Nephron progenitor cell (in vitro differentiated cells): ENCODE measurements around the gene GSDMA.
A peak's percentile ranks its signal among the peaks of the same experiment; 100 is the strongest.

Source experiments
- DNase-seq: peaks from one replicate; pipeline ENCODE4 v3.0.0; 2021
- H3K27ac Mint-ChIP-seq: 2 replicates; pipeline ENCODE4 v1.8.0; 2021; ENCODE audit warnings: mild to moderate bottlenecking, moderate library complexity, mixed read lengths
- H3K27me3 Mint-ChIP-seq: 2 replicates; pipeline ENCODE4 v1.8.0; 2021; ENCODE audit warnings: mild to moderate bottlenecking, low read depth, mixed read lengths; ENCODE audit not compliant: poor library complexity
- H3K36me3 Mint-ChIP-seq: 2 replicates; pipeline ENCODE4 v1.8.0; 2021; ENCODE audit warnings: low read depth, mixed read lengths
- H3K4me1 Mint-ChIP-seq: 2 replicates; pipeline ENCODE4 v1.8.0; 2021; ENCODE audit warnings: mixed read lengths
- H3K4me3 Mint-ChIP-seq: 2 replicates; pipeline ENCODE4 v1.8.0; 2021; ENCODE audit warnings: mild to moderate bottlenecking, moderate library complexity, mixed read lengths
- H3K9me3 Mint-ChIP-seq: 2 replicates; pipeline ENCODE4 v1.8.0; 2021; ENCODE audit warnings: mild to moderate bottlenecking, moderate library complexity, mixed read lengths
- CTCF ChIP-seq: fragments of 200-600 bp; sonication (generic); IDR thresholded peaks from 2 replicates; pipeline ENCODE4 v1.5.0; 2021; ENCODE audit warnings: antibody characterized with exemption

The GSDMA gene

DNA sequence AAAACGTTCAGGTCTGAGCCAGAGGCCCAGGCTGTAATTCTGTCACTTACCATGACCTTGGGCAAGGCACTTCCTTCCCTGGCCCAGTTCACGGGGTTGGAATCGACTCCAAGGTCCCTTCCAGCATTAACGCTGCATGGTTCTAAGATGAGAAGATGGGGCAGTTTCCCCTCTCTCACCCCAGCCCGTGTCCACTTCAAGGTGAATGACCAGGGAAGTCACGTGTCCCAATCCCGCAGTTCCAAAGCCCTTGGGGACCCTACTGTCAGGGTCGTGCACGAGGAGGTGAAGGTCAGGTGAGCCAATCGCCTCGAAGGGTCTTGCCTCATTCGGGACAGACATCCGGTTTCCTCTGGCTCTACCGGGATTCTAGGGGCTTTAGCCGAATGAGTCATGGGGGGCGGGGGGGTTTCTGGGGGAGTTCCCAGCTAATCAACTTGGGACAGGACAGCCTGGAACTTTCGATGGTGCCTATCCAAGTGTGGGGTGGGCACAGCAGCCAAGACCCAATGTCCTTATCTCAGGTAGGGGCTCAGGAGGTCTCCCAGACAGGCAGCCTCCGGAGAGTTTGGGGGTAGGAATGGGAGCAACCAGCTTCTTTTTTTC, 51.7 kb downstream of the GSDMA start:
- TF ChIP-seq CTCF: no peak
- no peak overlapping the region for H3K27ac Mint-ChIP-seq
- H3K27me3 Mint-ChIP-seq: peaks cover 6% of the 10 kb centered on the region
- H3K4me1 Mint-ChIP-seq: peaks cover 62% of the 10 kb centered on the region
- H3K9me3 Mint-ChIP-seq: no peaks in the 10 kb centered on the region
- DNase-seq: no peak
- H3K36me3 Mint-ChIP-seq: peaks cover 5% of the 10 kb centered on the region
- no peak overlapping the region for H3K4me3 Mint-ChIP-seq

GRCh38 chr17:40015005-40015997, 52.5 kb downstream of the GSDMA start, which contains the start of gene CSF3:
Gene CSF3, plus strand, starts transcription at chr17:40015440. Its CDS starts 35 bp downstream, at chr17:40015475.
- Mint-ChIP-seq H3K4me3 (no peak within 1 kb of the TSS), H3K27ac (no peak within 1 kb of the TSS), H3K36me3 (peaks cover 13% of the 10 kb centered on the region), H3K27me3 (peaks cover 6% of the 10 kb centered on the region), H3K4me1 (peaks cover 65% of the 10 kb centered on the region), H3K9me3 (no peaks in the 10 kb centered on the region)
- TF ChIP-seq CTCF: no peak
- DNase-seq: no peak

DNA sequence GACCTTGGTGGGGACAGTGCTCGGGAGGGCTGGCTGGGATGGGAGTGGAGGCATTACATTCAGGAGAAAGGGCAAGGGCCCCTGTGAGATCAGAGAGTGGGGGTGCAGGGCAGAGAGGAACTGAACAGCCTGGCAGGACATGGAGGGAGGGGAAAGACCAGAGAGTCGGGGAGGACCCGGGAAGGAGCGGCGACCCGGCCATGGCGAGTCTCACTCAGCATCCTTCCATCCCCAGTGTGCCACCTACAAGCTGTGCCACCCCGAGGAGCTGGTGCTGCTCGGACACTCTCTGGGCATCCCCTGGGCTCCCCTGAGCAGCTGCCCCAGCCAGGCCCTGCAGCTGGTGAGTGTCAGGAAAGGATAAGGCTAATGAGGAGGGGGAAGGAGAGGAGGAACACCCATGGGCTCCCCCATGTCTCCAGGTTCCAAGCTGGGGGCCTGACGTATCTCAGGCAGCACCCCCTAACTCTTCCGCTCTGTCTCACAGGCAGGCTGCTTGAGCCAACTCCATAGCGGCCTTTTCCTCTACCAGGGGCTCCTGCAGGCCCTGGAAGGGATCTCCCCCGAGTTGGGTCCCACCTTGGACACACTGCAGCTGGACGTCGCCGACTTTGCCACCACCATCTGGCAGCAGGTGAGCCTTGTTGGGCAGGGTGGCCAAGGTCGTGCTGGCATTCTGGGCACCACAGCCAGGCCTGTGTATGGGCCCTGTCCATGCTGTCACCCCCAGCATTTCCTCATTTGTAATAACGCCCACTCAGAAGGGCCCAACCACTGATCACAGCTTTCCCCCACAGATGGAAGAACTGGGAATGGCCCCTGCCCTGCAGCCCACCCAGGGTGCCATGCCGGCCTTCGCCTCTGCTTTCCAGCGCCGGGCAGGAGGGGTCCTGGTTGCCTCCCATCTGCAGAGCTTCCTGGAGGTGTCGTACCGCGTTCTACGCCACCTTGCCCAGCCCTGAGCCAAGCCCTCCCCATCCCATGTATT, 53.5 kb downstream of the GSDMA start:
- no peaks in the 10 kb centered on the region for H3K9me3 Mint-ChIP-seq
- no peak for DNase-seq
- peaks cover 6% of the 10 kb centered on the region for H3K27me3 Mint-ChIP-seq
- H3K4me1 Mint-ChIP-seq: peaks cover 63% of the 10 kb centered on the region
- TF ChIP-seq CTCF: no peak
- H3K36me3 Mint-ChIP-seq: peaks cover 19% of the 10 kb centered on the region
- no peak overlapping the region for H3K4me3 Mint-ChIP-seq
- no peak overlapping the region for H3K27ac Mint-ChIP-seq

DNA sequence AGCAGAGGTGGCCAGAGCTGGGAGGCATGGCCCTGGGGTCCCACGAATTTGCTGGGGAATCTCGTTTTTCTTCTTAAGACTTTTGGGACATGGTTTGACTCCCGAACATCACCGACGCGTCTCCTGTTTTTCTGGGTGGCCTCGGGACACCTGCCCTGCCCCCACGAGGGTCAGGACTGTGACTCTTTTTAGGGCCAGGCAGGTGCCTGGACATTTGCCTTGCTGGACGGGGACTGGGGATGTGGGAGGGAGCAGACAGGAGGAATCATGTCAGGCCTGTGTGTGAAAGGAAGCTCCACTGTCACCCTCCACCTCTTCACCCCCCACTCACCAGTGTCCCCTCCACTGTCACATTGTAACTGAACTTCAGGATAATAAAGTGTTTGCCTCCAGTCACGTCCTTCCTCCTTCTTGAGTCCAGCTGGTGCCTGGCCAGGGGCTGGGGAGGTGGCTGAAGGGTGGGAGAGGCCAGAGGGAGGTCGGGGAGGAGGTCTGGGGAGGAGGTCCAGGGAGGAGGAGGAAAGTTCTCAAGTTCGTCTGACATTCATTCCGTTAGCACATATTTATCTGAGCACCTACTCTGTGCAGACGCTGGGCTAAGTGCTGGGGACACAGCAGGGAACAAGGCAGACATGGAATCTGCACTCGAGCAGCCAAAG, 54.7 kb downstream of the GSDMA start:
- Mint-ChIP-seq H3K27ac (peak overlapping the region; percentile 90), H3K36me3 (peaks cover 25% of the 10 kb centered on the region), H3K4me3 (no peak overlapping the region), H3K27me3 (peaks cover 6% of the 10 kb centered on the region), H3K9me3 (no peaks in the 10 kb centered on the region), H3K4me1 (peaks cover 53% of the 10 kb centered on the region)
- DNase-seq: no peak
- TF ChIP-seq CTCF: no peak
